ENCODE measurements around the gene CCDC136. TPM values are rescaled to one million over a fixed set of nuclear protein-coding genes. Genes with fewer than 3 reads are reported as not detected.

Gene CCDC136
- 0.77 and 5.5 TPM in 2 replicates for total RNA-seq

GRCh38 chr7:128791121-128791971 lies at the start of gene CCDC136:
TSS of gene CCDC136 (plus strand) at chr7:128791968. CDS start at chr7:128792412, 444 bp downstream.

GRCh38 chr7:128775744-128776474 lies 15.9 kb upstream of the CCDC136 start, which contains the start of gene OPN1SW:
TSS of gene OPN1SW (minus strand) at chr7:128775794. CDS start at chr7:128775781, 13 bp downstream.

GRCh38 chr7:128830231-128831177 lies 38.7 kb downstream of the CCDC136 start, which contains the start of gene FLNC:
TSS of gene FLNC (plus strand) at chr7:128830406. CDS start at chr7:128830638, 232 bp downstream.

GRCh38 chr7:128862571-128863432 lies 71.0 kb downstream of the CCDC136 start, which contains the start of gene ATP6V1F:
TSS of gene ATP6V1F (plus strand) at chr7:128862856. CDS start at chr7:128862905, 49 bp downstream.

Other genes starting within 250 kb of the CCDC136 start
- gene GARIN1A, start 119.7 kb upstream of the CCDC136 start, total RNA-seq = 0.23 and 0.51 TPM in 2 replicates
- 393 and 490 TPM in 2 replicates for gene CALU, start 52.6 kb upstream of the CCDC136 start, total RNA-seq
- not detected in 2 replicates for gene OPN1SW, start 16.2 kb upstream of the CCDC136 start, total RNA-seq
- gene FLNC, start 38.4 kb downstream of the CCDC136 start, total RNA-seq = 112 and 168 TPM in 2 replicates
- gene ATP6V1F, start 70.9 kb downstream of the CCDC136 start, total RNA-seq = 125 and 146 TPM in 2 replicates
- not detected in 2 replicates for gene KCP, start 118.7 kb downstream of the CCDC136 start, total RNA-seq
- not detected in 2 replicates for gene IRF5, start 146.0 kb downstream of the CCDC136 start, total RNA-seq